Activated CD4-positive, alpha-beta memory T cell treated with anti-CD3 and anti-CD28 coated beads for 36 hours (primary cell): Measurements from ENCODE around the gene CRB1. TPM values are rescaled to one million over a fixed set of nuclear protein-coding genes. Genes with fewer than 3 reads are reported as not detected.
"Not testable (repeated sequence)": the region's sequence is repeated elsewhere in the genome, so short reads cannot be mapped to it uniquely, and the experiment has no call there.

ENCODE experiments used
- CTCF ChIA-PET: fragments of 350-600 bp; sonication (Branson Sonifier 250); formaldehyde crosslinking; loops from one replicate; lab custom pipeline; 2021; ENCODE audit warnings: antibody characterized with exemption, inconsistent platforms; lab: Charles Lee
- POLR2A ChIA-PET: fragments of 350-600 bp; sonication (Branson Sonifier 250); formaldehyde crosslinking; loops from one replicate; lab custom pipeline; 2021; ENCODE audit warnings: antibody characterized with exemption; lab: Charles Lee
- DNase-seq: peaks from one replicate; pipeline ENCODE4 v3.0.0-alpha.2; 2020
- H3K27ac Mint-ChIP-seq: one replicate; pipeline ENCODE4 v1.8.0; 2021; ENCODE audit warnings: mixed read lengths
- H3K27me3 Mint-ChIP-seq: one replicate; pipeline ENCODE4 v1.8.0; 2021; ENCODE audit warnings: mixed read lengths
- H3K36me3 Mint-ChIP-seq: one replicate; pipeline ENCODE4 v1.8.0; 2021; ENCODE audit warnings: mixed read lengths
- H3K4me1 Mint-ChIP-seq: one replicate; pipeline ENCODE4 v1.8.0; 2021; ENCODE audit warnings: low read depth, mixed read lengths
- H3K4me3 Mint-ChIP-seq: one replicate; pipeline ENCODE4 v1.8.0; 2021; ENCODE audit warnings: mild to moderate bottlenecking, mixed read lengths
- H3K9me3 Mint-ChIP-seq: one replicate; pipeline ENCODE4 v1.8.0; 2021; ENCODE audit warnings: mixed read lengths
- intact Hi-C: fragments of 100-400 bp; cut with micrococcal nuclease; formaldehyde crosslinking; loops from one replicate; pipeline ENCODE4 v1.15.1; 2023
- total RNA-seq, 2 experiments: library from RNA; stranded (reverse); gene quantifications; one replicate each; pipeline ENCODE4 v1.2.3, GENCODE V29; 2021

The CRB1 gene
- total RNA-seq, 2 experiments from 2014 or later = not detected

DNA sequence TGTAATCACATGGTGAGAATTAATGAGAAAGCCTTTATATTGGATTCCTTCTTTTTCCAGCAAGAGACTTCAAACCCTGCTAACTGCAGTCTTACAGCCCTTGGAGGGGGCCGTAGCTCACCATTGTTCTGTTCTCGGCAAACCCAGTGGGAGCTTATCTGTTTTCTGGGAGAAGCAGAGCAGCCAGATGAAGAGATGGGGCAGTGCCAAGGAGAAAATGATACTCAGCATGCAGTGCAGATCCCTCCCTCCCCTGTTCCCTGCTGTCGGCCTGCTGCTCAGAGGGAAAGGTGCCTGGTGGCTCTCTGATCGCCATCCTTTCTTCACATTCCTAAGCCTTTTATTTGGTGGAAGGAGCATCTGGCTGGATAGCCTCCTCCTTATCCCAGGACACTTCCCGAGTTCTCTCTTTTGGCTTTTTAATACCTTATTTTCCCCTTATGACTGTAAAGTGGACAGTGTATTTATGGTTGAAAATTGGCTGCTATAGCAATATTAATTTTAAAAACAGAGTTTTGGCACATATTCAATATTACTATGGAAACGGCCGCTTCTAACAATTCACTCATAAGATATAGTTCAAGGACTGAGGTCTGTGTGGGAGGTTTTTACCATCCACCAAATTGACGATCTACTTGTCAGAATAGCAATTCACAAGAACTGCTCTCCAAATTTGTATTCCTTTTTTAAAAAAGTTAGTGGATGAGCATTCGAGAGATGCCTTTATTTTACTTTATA lies 203.4 kb downstream of the CRB1 start:
- Mint-ChIP-seq H3K27me3 (no peaks in the 10 kb centered on the region), H3K9me3 (no peaks in the 10 kb centered on the region), H3K27ac (no peak overlapping the region), H3K36me3 (no peaks in the 10 kb centered on the region), H3K4me3 (no peak overlapping the region), H3K4me1 (no peaks in the 10 kb centered on the region)
- CTCF ChIA-PET = interaction anchor here (0.7 kb wide), 2 partner anchors 88 to 170 kb away, joined by 3 read pairs; no protein-coding TSS in a partner anchor
- intact Hi-C loops = no loop called here
- POLR2A ChIA-PET = no interaction called here
- DNase-seq = no peak

DNA sequence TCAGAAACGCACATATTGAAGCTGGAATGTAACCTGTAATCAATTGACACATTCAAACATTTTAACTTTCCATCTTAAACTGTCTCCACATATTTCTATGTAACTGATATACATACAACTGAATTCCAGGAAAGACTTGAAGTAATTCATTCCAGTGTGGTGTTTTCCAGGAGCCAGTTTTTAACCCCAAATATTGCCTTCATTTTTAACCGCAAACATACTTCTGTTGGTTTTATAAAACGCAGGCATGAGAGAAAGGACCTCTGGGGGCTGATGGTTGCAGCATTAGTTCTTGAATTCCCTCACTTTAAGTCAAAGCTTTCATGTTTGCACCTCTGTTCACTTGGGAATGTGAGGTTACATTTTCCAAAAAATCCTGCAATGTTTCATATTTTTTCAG lies 204.1 kb downstream of the CRB1 start:
- H3K9me3 Mint-ChIP-seq = no peaks in the 10 kb centered on the region
- H3K4me3 Mint-ChIP-seq = no peak overlapping the region
- no peak overlapping the region for H3K27ac Mint-ChIP-seq
- no peaks in the 10 kb centered on the region for H3K4me1 Mint-ChIP-seq
- ChIA-PET POLR2A (no interaction called here), CTCF (no interaction called here)
- H3K27me3 Mint-ChIP-seq = no peaks in the 10 kb centered on the region
- H3K36me3 Mint-ChIP-seq = no peaks in the 10 kb centered on the region
- no peak for DNase-seq
- intact Hi-C loops = no loop called here

DNA sequence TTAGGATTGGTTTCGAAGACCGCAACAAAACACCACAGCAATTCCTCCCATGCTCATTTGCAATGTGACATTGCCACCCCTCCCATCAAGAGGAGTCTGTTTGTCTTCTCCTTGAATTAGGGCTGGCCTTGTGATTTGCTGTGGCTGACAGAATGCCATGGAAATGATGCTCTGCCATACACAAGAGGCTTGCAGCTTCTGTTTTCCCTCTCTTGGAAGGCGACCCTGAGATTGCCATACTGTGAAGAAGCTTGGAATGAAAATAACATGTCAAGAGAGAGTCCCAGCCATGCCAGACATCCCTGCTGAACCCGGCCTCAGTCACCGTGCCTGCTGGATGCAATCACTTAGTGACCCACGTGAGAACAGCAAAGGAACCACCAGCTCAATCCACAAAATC lies 212.4 kb downstream of the CRB1 start:
- DNase-seq = no peak
- CTCF ChIA-PET = no interaction called here
- Mint-ChIP-seq H3K36me3 (no peaks in the 10 kb centered on the region), H3K4me3 (no peak overlapping the region), H3K27ac (no peak overlapping the region), H3K4me1 (peaks cover 12% of the 10 kb centered on the region), H3K9me3 (no peaks in the 10 kb centered on the region), H3K27me3 (no peaks in the 10 kb centered on the region)
- intact Hi-C loops = loop anchor here (5.0 kb wide), 1 partner anchor 78 kb away; no protein-coding TSS in a partner anchor
- POLR2A ChIA-PET = no interaction called here

DNA sequence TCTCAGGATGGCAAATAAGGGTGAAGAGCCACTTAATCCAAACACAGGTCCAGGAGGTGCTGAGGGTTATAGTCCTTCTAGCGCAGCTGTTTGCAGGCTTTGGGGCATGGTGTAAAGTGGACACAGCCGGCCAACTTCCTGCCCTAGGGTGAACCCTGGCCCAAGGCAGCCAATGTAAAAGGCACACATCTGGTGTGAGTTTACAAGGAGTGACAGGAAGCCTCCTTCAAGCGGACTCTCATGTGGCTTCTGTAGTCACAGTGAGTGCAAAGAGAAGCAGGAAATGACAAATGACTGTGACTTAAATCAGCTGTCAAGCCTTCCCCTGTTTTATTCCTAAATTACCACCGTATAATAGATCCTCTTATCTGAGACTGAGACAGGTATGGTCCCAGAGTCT lies 213.0 kb downstream of the CRB1 start:
- DNase-seq = peak; percentile 38
- Mint-ChIP-seq H3K4me1 (peaks cover 12% of the 10 kb centered on the region), H3K27me3 (peaks cover 1% of the 10 kb centered on the region), H3K27ac (no peak overlapping the region), H3K4me3 (no peak overlapping the region), H3K36me3 (no peaks in the 10 kb centered on the region), H3K9me3 (no peaks in the 10 kb centered on the region)
- intact Hi-C loops = loop anchor here (5.0 kb wide), 1 partner anchor 79 kb away; no protein-coding TSS in a partner anchor
- ChIA-PET CTCF (no interaction called here), POLR2A (no interaction called here)

DNA sequence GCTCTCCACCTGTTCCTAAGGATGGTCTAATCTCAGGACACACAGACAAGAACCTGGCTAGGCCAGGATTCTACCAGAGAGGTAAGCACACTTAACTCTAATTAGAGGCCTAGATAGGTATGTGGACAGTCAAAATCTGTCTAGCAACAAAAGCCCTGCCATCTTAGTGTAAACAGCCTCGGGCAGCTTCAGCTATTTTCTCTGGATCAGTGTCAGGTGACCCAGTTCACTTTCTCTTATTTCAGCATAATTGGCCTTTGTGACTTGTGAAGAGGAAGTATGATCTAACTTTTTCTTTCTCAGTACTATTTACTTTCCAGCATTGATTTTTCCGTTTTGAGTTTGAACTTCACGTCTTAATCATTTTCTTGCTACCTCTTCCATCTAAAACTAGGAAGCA lies 217.7 kb downstream of the CRB1 start:
- DNase-seq = no peak
- intact Hi-C loops = no loop called here
- peaks cover 9% of the 10 kb centered on the region for H3K4me1 Mint-ChIP-seq
- H3K4me3 Mint-ChIP-seq = no peak overlapping the region
- H3K27ac Mint-ChIP-seq = no peak overlapping the region
- CTCF ChIA-PET = interaction anchor here (1.2 kb wide), 1 partner anchor 116 kb away, joined by 3 read pairs; no protein-coding TSS in a partner anchor
- POLR2A ChIA-PET = interaction anchor here (0.6 kb wide), 1 partner anchor 41 kb away, joined by 3 read pairs; no protein-coding TSS in a partner anchor
- no peaks in the 10 kb centered on the region for H3K9me3 Mint-ChIP-seq
- no peaks in the 10 kb centered on the region for H3K36me3 Mint-ChIP-seq
- H3K27me3 Mint-ChIP-seq = peaks cover 3% of the 10 kb centered on the region

DNA sequence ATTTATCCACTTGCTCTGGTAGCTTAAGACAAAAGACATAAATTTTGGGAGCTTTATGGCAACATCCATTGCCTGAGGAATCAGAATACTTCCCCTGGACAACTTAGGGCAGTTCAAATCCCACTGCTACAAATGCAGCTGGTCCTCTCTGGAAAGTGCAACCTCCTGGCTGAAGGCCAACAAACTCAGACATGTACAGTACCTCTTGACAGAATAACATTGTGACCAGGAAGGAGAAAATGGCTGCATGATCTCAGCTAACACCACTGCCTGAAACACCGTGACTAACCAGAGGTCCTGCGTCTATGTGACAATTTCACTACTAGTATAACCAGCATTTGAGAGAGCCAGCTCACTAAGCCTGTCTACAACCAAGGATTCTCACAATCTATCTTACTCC lies 218.9 kb downstream of the CRB1 start:
- Mint-ChIP-seq H3K4me3 (no peak overlapping the region), H3K27ac (no peak overlapping the region), H3K27me3 (peaks cover 3% of the 10 kb centered on the region), H3K9me3 (no peaks in the 10 kb centered on the region), H3K4me1 (no peaks in the 10 kb centered on the region), H3K36me3 (no peaks in the 10 kb centered on the region)
- DNase-seq = no peak
- POLR2A ChIA-PET = no interaction called here
- intact Hi-C loops = no loop called here
- CTCF ChIA-PET = no interaction called here

DNA sequence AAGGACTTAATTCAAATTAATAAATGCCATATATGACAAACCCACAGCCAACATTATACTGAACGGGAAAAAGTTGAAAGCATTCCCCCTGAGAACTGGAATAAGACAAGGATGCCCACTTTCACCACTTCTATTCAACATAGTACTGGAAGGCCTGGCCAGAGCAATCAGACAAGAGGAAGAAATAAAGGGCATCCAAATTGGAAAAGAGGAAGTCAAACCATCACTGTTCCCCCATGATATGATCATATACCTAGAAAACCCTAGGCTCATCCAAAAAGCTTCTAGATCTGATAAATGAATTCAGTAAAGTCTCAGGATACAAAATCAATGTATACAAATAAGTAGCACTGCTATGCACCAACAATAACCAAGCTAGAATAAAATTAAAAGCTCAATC lies 223.5 kb downstream of the CRB1 start:
- intact Hi-C loops, DNase-seq, H3K27ac Mint-ChIP-seq, H3K4me1 Mint-ChIP-seq, H3K27me3 Mint-ChIP-seq, H3K36me3 Mint-ChIP-seq, H3K4me3 Mint-ChIP-seq, POLR2A ChIA-PET, CTCF ChIA-PET, H3K9me3 Mint-ChIP-seq: not testable (repeated sequence)

DNA sequence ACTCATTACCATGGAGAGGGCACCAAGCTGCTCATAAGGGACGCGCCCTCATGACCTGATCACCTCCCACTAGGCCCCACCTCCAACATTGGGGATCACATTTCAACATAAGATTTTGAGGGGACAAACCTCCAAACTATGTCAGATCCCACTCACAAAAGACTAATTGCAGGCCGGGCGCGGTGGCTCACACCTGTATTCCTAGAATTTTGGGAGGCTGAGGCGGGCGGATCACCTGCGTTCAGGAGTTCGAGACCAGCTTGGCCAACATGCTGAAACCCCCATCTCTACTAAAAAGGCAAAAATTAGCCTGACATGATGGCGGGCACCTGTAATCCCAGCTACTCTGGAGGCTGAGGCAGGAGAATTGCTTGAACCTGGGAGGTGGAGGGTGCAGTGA lies 228.7 kb downstream of the CRB1 start:
- Mint-ChIP-seq H3K4me1 (no peaks in the 10 kb centered on the region), H3K27ac (no peak overlapping the region), H3K27me3 (peaks cover 6% of the 10 kb centered on the region), H3K4me3 (no peak overlapping the region), H3K9me3 (no peaks in the 10 kb centered on the region), H3K36me3 (no peaks in the 10 kb centered on the region)
- no peak for DNase-seq
- POLR2A ChIA-PET = no interaction called here
- intact Hi-C loops = no loop called here
- CTCF ChIA-PET = no interaction called here

DNA sequence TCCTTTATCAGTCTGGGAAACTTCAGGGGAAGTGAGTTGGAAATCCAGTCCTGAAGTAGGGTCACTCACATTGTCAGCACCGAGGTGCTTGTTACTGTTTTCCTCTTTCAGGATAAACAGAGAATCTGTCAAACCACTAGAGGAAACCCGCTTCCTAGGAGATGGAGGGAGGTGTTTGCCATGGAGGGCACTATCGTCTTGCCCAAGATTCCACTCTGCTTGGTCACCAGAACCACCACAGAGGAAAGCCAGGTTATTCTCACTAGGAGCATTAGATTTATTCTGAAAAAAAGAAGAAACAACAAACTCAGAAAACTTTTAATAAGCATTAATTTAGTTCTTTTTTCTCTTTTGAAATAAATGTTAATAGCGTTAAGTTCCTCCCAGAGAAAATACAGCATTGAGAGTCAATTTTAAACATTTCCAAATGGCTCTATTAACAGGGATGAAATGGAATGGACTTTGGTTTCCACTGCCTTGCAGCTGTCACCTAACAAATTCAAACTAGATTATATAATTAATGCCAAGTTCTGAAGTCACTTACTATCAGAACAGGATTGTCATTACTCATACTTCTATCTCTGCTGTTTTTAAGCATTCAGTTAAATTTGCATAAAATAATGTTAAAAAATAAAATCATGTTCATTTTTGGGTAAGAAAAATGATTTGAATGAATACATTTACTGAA lies 242.8 kb downstream of the CRB1 start:
- ChIA-PET POLR2A (no interaction called here), CTCF (interaction anchor here (1.1 kb wide), 1 partner anchor 155 kb away, joined by 4 read pairs; no protein-coding TSS in a partner anchor)
- H3K27me3 Mint-ChIP-seq = no peaks in the 10 kb centered on the region
- peaks cover 10% of the 10 kb centered on the region for H3K36me3 Mint-ChIP-seq
- no peaks in the 10 kb centered on the region for H3K4me1 Mint-ChIP-seq
- no peak for DNase-seq
- H3K9me3 Mint-ChIP-seq = no peaks in the 10 kb centered on the region
- no peak overlapping the region for H3K27ac Mint-ChIP-seq
- no peak overlapping the region for H3K4me3 Mint-ChIP-seq
- intact Hi-C loops = no loop called here

DNA sequence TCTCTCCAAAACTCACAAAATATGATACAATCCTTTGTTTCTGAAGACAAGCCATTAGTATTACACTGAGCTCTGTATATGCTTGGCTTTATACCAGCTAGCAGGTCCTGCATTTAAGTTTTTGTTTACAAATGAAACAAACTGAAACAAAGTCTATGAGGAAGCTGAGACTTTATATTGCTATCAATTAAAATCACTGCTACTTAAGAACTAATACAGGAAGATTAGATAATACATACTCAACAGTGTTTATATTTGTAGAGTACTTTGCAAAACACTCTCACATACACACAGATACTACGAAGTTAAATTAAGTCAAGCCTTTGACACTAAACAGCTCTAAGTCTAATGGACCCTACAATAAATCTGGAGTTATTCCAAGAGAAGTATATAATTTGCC lies 247.4 kb downstream of the CRB1 start:
- Mint-ChIP-seq H3K4me3 (no peak overlapping the region), H3K27me3 (no peaks in the 10 kb centered on the region), H3K27ac (no peak overlapping the region), H3K4me1 (no peaks in the 10 kb centered on the region), H3K36me3 (peaks cover 10% of the 10 kb centered on the region), H3K9me3 (no peaks in the 10 kb centered on the region)
- ChIA-PET POLR2A (no interaction called here), CTCF (interaction anchor here (0.9 to 2.5 kb wide), 5 partner anchors 11 to 409 kb away, joined by 3 to 8 read pairs (median 3); no protein-coding TSS in a partner anchor)
- DNase-seq = no peak
- intact Hi-C loops = no loop called here

DNA sequence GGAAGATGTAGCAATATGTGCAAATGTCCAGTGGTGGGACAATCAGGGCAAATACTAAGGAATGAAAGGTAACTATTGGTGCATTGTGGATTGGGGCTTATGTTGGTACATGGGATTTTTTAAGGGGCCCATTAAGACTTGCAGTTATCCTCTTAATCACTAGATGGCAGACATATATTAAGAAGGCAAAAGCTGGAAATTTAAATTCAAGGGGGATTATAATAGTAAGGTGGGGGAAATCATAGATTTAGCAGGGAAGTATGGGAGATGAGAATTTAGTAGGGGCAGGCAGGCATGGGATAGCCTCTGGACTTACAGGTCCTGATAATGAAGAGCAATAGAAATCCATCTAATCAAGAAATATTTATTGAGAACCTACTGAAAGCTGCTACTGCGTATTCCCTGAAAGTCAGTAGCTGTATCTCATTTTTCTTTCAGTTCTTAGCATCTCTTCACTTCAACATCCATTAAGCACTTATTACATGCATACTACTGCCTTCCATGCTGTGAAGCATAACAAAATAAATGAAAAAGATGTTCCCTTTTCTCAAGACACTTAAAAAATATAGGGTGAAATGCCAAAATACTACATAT lies 251.8 kb downstream of the CRB1 start:
- no peak for DNase-seq
- peaks cover 6% of the 10 kb centered on the region for H3K4me1 Mint-ChIP-seq
- H3K4me3 Mint-ChIP-seq = no peak overlapping the region
- no peaks in the 10 kb centered on the region for H3K9me3 Mint-ChIP-seq
- intact Hi-C loops = loop anchor here (2.0 to 10.0 kb wide), 6 partner anchors 97 to 945 kb away; partner anchors contain the start of gene NEK7
- POLR2A ChIA-PET = no interaction called here
- no peak overlapping the region for H3K27ac Mint-ChIP-seq
- CTCF ChIA-PET = interaction anchor here (0.6 to 2.9 kb wide), 12 partner anchors 58 to 534 kb away, joined by 3 to 24 read pairs (median 3); no protein-coding TSS in a partner anchor
- H3K27me3 Mint-ChIP-seq = no peaks in the 10 kb centered on the region
- peaks cover 1% of the 10 kb centered on the region for H3K36me3 Mint-ChIP-seq
